Mammary epithelial cell (primary cell): ENCODE data around the gene DAGLB.

ENCODE experiments used
- EZH2 ChIP-seq: IDR thresholded peaks from 2 replicates; pipeline ENCODE4 v1.6.1; 2012; ENCODE audit warnings: low read length, inconsistent platforms, borderline replicate concordance
- TF ChIP-seq, protein P1 (sequence below), 2 donors: IDR thresholded peaks in 1 of 2; conservative IDR thresholded peaks in 1 of 2; 2 replicates each; pipeline ENCODE4 v1.5.1; 2011 to 2012; ENCODE audit warnings: inconsistent platforms in 2 of 2, low read length in 2 of 2, mild to moderate bottlenecking in 2 of 2, control low read depth in 1 of 2, low read depth in 1 of 2; ENCODE audit not compliant: insufficient read depth in 1 of 2; ENCODE audit errors: extremely low read depth in 1 of 2

DNA sequence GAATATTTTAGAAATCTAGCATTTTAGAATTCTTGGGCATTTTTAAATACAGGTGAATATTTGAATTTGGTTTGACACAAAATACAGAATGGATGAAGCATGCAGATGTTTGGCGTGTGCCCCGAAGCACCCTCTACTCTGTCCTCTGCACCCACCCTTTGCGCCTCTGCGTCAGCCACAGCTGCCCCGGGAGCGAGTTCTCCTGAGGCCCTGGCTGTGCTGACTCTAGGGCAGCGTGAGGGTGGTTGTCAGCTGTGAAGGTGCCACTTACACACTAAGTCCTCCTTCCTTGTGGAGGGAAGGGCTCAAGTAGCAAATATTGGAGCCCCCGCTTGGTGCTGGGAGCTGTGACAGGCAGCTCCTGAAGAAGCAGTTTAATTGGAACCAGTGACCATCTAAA lies 48.4 kb downstream of the DAGLB start:
- TF ChIP-seq, protein P1, sequence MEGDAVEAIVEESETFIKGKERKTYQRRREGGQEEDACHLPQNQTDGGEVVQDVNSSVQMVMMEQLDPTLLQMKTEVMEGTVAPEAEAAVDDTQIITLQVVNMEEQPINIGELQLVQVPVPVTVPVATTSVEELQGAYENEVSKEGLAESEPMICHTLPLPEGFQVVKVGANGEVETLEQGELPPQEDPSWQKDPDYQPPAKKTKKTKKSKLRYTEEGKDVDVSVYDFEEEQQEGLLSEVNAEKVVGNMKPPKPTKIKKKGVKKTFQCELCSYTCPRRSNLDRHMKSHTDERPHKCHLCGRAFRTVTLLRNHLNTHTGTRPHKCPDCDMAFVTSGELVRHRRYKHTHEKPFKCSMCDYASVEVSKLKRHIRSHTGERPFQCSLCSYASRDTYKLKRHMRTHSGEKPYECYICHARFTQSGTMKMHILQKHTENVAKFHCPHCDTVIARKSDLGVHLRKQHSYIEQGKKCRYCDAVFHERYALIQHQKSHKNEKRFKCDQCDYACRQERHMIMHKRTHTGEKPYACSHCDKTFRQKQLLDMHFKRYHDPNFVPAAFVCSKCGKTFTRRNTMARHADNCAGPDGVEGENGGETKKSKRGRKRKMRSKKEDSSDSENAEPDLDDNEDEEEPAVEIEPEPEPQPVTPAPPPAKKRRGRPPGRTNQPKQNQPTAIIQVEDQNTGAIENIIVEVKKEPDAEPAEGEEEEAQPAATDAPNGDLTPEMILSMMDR (conservative IDR thresholded peaks at IDR 0.05 in 1 of 2, IDR thresholded peaks at IDR 0.05 in 1 of 2; ENCODE audit: extremely low read depth in 1 of 2, insufficient read depth in 1 of 2, low read depth in 1 of 2, low read length in 2 of 2): no peak
- no peak for TF ChIP-seq EZH2
